Body of pancreas (tissue), 4 donors: ENCODE data around the gene ZSWIM6. TPM values are rescaled to one million over a fixed set of nuclear protein-coding genes. Genes with fewer than 3 reads are reported as not detected.

Experiments used
- ATAC-seq: fragments of 150-250 bp; one replicate; pipeline ENCODE4 v1.9.1; 2016
- DNase-seq, 4 donors: peaks; one replicate each; pipeline ENCODE4 v3.0.0-alpha.2; 2019
- H3K27ac ChIP-seq, 4 donors: fragments of 200-600 bp; sonication (generic); 1 replicate in 3 of 4; 2 replicates in 1 of 4; pipeline versions ENCODE4 v1.5.1 to v1.6.1; 2016 to 2019; ENCODE audit warnings: mild to moderate bottlenecking in 1 of 4, mixed read lengths in 1 of 4, moderate library complexity in 1 of 4
- H3K27me3 ChIP-seq, 2 donors: fragments of 200-600 bp; sonication (generic); one replicate each; pipeline ENCODE4 v1.6.0; 2016; ENCODE audit warnings: mild to moderate bottlenecking in 1 of 2
- H3K36me3 ChIP-seq, 2 donors: fragments of 200-600 bp; sonication (generic); replicated peaks in 1 of 2; 2 replicates each; pipeline ENCODE4 v1.5.1; 2016; ENCODE audit warnings: low read depth in 2 of 2; ENCODE audit not compliant: insufficient read depth in 1 of 2
- H3K4me1 ChIP-seq: fragments of 200-600 bp; sonication (generic); one replicate; pipeline ENCODE4 v1.6.0; 2016
- H3K4me3 ChIP-seq, 2 donors: fragments of 200-600 bp; sonication (generic); 1 replicate in 1 of 2; 2 replicates in 1 of 2; pipeline ENCODE4 v1.5.1; 2016 to 2019
- H3K9me3 ChIP-seq, 3 donors: fragments of 200-600 bp; sonication (generic); 1 replicate in 2 of 3; 2 replicates in 1 of 3; pipeline ENCODE4 v1.5.1; 2016
- POLR2A ChIP-seq, 3 donors: fragments of 450-650 bp; IDR thresholded peaks; one replicate each; pipeline ENCODE4 v1.6.1; 2016; ENCODE audit warnings: antibody characterized with exemption in 3 of 3, mild to moderate bottlenecking in 2 of 3
- WGBS, 2 donors: methylation state at CpG; one replicate each; pipeline ENCODE4 v1.1.5; 2017; 5-methylcytosine and 5-hydroxymethylcytosine counted together
- intact Hi-C: fragments of 100-400 bp; cut with DNase I; formaldehyde crosslinking; loops from one replicate; pipeline ENCODE4 v1.15.1; 2023
- total RNA-seq, 2 donors: library from RNA; depleted of rRNA; stranded (reverse); fragments of >200 nt; gene quantifications; one replicate each; pipeline ENCODE4 v1.1.0, GENCODE V29; 2016
- TF ChIP-seq, protein P1 (sequence below), 7 experiments: fragments of 450-650 bp in 4 of 7; fragments of 200-600 bp in 3 of 7; sonication (generic) in 3 of 7; IDR thresholded peaks; one replicate each; pipeline ENCODE4 v1.5.1; 2016 to 2019; ENCODE audit warnings: antibody characterized with exemption in 7 of 7

Gene ZSWIM6
- total RNA-seq, 2 donors from 2014 or later = 5.9 to 8.8 TPM

DNA sequence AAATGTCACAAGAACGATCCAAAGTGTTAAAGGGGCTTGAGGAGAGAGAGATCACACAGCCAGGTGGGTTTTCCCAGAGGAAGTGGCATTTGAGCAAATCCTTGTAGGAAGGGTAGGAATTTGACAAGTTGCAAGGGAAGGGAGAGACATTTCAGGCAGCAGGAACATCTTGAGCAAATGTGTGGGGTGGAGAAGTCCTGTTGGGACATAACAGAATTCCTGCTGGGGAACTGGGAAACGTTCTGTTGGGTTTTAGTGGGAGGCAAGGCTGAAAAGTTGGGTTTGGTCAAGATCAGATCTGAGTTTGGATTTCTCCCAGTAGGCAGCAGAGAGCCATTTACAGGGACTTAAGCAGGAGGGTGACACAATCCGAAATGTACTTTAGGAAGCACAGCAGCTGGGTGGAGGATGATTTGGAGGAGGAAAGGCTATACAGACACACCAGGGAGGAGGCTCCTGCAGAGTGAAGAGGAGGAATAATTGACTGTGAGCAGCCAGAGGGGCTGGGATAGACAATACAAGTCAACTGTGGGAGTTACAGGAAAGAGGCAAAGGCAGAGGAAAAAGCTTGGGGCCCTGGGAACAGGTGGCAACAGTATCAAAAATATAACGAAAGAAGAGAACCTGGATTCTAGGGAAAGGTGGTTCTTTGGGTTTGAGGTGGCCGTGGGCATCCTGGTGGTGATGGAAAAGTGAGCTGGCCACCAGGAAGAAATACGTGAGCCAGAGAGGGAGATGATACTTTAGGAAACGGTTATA lies 3.1 kb upstream of the ZSWIM6 start:
- Histone ChIP-seq H3K4me3 (no peak overlapping the region), H3K27ac (peak overlapping the region in 3 of 4 donors; percentile 88 to 99 (median 95)), H3K27me3 (no peaks in the 10 kb centered on the region), H3K36me3 (no peaks in the 10 kb centered on the region), H3K4me1 (peaks cover 18% of the 10 kb centered on the region), H3K9me3 (no peaks in the 10 kb centered on the region)
- 70 to 71% methylated on average over 7 of the region's 7 CpGs for WGBS, 2 donors
- ATAC-seq (no peak), DNase-seq (no peak)
- TF ChIP-seq POLR2A (IDR thresholded peaks at IDR 0.05) = no peak
- TF ChIP-seq, protein P1, sequence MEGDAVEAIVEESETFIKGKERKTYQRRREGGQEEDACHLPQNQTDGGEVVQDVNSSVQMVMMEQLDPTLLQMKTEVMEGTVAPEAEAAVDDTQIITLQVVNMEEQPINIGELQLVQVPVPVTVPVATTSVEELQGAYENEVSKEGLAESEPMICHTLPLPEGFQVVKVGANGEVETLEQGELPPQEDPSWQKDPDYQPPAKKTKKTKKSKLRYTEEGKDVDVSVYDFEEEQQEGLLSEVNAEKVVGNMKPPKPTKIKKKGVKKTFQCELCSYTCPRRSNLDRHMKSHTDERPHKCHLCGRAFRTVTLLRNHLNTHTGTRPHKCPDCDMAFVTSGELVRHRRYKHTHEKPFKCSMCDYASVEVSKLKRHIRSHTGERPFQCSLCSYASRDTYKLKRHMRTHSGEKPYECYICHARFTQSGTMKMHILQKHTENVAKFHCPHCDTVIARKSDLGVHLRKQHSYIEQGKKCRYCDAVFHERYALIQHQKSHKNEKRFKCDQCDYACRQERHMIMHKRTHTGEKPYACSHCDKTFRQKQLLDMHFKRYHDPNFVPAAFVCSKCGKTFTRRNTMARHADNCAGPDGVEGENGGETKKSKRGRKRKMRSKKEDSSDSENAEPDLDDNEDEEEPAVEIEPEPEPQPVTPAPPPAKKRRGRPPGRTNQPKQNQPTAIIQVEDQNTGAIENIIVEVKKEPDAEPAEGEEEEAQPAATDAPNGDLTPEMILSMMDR (IDR thresholded peaks at IDR 0.05) = no peak
- intact Hi-C loops = loop anchor here (10.0 kb wide), 1 partner anchor 164 kb away; the partner anchor contains the start of gene SMIM15

GRCh38 chr5:61329550-61330128 lies 2.4 kb upstream of the ZSWIM6 start:
- Histone ChIP-seq H3K4me3 (no peak overlapping the region), H3K9me3 (no peaks in the 10 kb centered on the region), H3K36me3 (no peaks in the 10 kb centered on the region), H3K27ac (peak overlapping the region; percentile 3 to 99 (median 92)), H3K27me3 (no peaks in the 10 kb centered on the region), H3K4me1 (peaks cover 24% of the 10 kb centered on the region)
- TF ChIP-seq, protein P1 (IDR thresholded peaks at IDR 0.05) = no peak
- no peak for TF ChIP-seq POLR2A (IDR thresholded peaks at IDR 0.05)
- WGBS, 2 donors = 40% methylated on average over 10 of the region's 10 CpGs
- ATAC-seq (no peak), DNase-seq (no peak)
- intact Hi-C loops = loop anchor here (10.0 kb wide), 3 partner anchors 75 to 325 kb away; partner anchors contain the start of gene SMIM15

GRCh38 chr5:61330341-61330844 lies 1.7 kb upstream of the ZSWIM6 start:
- Histone ChIP-seq H3K27me3 (no peaks in the 10 kb centered on the region), H3K4me1 (peaks cover 32% of the 10 kb centered on the region), H3K36me3 (no peaks in the 10 kb centered on the region), H3K9me3 (no peaks in the 10 kb centered on the region), H3K4me3 (peak overlapping the region; percentile 39 to 83), H3K27ac (peak overlapping the region; percentile 88 to 99 (median 96))
- DNase-seq = peak; percentile 26 to 47 (median 42)
- TF ChIP-seq POLR2A (IDR thresholded peaks at IDR 0.05) = peak in 1 of 3 donors; percentile 4
- TF ChIP-seq, protein P1 (IDR thresholded peaks at IDR 0.05) = no peak
- ATAC-seq = peak; percentile 0
- intact Hi-C loops = loop anchor here (10.0 kb wide), 2 partner anchors 74 to 324 kb away; no protein-coding TSS in a partner anchor
- 1 to 2% methylated on average over 18 to 30 of the region's 30 CpGs for WGBS, 2 donors

GRCh38 chr5:61330845-61331406 lies 1.1 kb upstream of the ZSWIM6 start:
- no peaks in the 10 kb centered on the region for H3K36me3 ChIP-seq
- H3K4me1 ChIP-seq = peaks cover 37% of the 10 kb centered on the region
- peak overlapping the region; percentile 88 to 99 (median 96) for H3K27ac ChIP-seq
- DNase-seq (peak; percentile 84 to 91 (median 88)), ATAC-seq (peak; percentile 63)
- no peaks in the 10 kb centered on the region for H3K27me3 ChIP-seq
- peak in 2 of 3 donors; percentile 76 for TF ChIP-seq POLR2A (IDR thresholded peaks at IDR 0.05)
- TF ChIP-seq, protein P1 (IDR thresholded peaks at IDR 0.05) = peak; percentile 25 to 90 (median 46)
- no peaks in the 10 kb centered on the region for H3K9me3 ChIP-seq
- 1% methylated on average over 79 of the region's 80 CpGs; no CpG with 5 or more reads in 1 of the 2 donors for WGBS, 2 donors
- H3K4me3 ChIP-seq = peak overlapping the region; percentile 39 to 83
- intact Hi-C loops = loop anchor here (10.0 kb wide), 2 partner anchors 74 to 324 kb away; no protein-coding TSS in a partner anchor
